ENCODE data around the gene TRAFD1.

DNA sequence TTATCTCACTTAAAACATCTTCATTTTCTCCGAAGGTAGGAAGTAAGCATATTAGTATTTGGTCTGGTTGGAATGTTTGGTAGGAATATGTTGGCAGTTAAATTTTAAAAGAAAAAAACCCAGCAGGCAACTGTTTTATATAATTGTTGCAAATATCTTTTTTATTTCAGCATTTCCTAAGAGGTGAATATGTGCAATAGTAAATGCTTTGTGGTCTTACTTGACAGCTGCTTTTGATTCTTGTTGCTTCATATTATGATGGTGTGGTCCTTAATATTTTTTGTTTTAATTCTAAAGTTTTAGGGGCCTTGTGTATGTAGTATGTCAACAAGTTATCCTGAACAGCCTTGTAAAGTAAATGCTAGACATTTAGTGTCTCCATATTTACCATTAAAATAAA lies 6.3 kb downstream of the TRAFD1 start:
- TF ChIP-seq, protein P1, sequence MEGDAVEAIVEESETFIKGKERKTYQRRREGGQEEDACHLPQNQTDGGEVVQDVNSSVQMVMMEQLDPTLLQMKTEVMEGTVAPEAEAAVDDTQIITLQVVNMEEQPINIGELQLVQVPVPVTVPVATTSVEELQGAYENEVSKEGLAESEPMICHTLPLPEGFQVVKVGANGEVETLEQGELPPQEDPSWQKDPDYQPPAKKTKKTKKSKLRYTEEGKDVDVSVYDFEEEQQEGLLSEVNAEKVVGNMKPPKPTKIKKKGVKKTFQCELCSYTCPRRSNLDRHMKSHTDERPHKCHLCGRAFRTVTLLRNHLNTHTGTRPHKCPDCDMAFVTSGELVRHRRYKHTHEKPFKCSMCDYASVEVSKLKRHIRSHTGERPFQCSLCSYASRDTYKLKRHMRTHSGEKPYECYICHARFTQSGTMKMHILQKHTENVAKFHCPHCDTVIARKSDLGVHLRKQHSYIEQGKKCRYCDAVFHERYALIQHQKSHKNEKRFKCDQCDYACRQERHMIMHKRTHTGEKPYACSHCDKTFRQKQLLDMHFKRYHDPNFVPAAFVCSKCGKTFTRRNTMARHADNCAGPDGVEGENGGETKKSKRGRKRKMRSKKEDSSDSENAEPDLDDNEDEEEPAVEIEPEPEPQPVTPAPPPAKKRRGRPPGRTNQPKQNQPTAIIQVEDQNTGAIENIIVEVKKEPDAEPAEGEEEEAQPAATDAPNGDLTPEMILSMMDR (IDR thresholded peaks at IDR 0.05): no peak
- no peak for TF ChIP-seq POLR2A (IDR thresholded peaks at IDR 0.05)
- no peak for TF ChIP-seq EP300 (IDR thresholded peaks at IDR 0.05)
